ENCODE results near the gene NME3.

The NME3 gene

DNA sequence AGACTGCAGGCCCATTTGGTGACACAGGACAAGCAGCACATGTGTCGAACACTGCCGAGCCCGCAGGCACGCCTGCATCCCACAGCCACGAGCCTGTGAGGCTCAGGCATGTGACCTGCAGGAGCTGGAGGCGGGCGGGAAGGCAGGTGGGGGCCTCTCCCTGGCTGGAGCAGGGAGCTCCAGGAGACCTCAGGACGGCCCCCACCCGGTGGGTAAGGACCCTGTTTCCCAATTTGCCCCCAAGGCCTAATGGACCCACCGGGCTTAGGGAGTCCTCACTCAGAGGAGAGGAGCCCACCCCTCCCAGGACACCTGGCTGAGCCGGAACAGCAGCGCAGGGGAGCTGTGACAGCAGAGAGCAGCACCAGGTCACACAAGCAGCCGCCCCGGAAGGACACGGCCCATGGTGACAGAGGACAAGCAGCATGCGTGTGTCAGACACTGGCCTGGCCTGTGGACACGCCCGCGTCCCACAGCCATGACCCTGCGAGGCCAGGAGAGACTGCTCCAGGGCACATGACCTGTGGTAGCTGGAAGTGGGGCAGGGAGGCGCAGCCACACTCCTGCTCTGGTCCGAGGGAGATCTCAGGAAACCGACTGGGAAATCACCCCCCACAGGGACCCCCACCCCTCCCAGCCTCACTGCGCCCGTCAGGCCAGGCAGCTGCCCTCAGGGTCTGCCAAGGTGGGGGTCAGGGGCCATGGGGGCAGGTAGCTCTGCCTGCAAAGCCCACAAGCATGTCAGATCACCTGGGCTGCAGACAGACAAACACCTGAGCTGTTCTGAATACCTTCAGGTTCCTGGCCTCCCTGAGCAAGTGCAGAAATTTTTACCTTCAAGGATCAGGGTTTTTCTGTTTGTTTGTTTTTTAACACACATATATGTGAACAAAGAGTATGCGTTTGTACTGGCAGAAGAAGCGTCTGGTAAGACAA is 8.7 kb upstream of the NME3 start:
- DNase-seq, result no peak

DNA sequence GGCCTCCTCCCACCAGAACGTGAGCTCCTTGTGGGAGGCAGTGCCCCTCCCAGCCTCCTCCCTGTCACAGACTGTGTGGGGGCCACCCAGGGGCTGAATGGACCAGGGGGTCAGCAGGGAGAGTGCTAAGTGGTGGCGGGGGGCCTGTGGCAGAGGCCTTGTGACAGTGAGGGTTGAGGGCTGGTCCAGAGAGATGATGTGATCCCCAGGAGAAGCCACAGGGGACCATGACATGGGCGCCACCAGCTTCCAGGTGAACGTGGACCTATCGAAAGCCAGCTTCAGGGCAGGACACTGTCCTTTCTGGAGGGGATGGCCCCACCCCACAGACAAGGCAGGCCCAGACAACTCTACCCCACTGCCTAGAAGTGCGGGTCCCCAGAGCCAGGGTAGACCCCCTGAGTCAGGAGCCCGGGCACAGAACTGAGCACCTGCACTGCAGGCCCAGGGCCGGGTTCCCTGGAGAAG is 7.9 kb upstream of the NME3 start:
- no peak for DNase-seq

DNA sequence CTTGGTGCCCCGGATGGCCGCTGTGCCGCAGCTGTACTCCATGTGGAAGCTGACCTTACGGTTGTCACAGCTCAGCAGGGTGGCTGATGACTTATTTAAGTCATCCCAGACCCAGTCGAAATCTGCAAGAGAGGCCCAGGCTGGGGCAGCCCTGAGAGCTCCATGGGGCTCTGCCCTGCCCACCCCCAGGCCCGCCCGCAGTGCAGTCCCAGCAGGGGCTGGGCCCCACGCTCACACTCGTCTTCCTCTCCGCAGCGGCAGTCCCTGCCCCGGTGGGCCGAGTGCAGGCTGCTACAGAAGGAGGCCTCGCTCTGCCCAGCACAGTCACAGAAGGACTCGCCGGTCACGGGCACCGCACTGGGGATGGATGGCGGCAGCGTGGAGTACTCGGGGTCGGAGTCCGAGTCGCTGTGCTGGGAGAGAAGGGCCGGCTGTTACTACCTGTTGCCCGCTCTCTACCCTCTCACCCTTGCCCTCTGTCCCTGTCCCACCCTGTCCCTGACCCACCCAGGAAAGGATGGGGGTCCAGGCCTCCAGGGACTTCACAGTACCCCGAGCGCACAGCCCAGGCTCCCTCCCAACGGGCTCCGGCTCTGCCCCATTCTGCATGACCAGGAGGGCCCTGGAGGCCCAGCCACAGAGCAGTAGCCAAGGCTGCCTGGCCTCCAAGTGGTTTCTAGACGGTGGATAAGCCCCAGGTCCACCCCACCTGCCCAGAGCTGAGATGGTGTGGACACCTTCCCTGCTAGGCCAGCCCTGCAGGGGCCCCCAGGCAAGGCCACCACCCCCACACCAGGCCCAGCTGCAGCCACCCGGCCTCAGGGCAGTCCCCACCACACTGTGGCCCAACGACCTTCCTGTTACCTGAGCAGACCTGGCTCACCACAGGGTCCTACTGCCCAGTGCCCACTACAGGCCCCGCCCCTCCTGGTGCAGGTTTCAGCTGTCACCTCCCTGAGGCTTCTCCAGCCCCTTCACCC is 7.1 kb upstream of the NME3 start:
- DNase-seq, result no peak

DNA sequence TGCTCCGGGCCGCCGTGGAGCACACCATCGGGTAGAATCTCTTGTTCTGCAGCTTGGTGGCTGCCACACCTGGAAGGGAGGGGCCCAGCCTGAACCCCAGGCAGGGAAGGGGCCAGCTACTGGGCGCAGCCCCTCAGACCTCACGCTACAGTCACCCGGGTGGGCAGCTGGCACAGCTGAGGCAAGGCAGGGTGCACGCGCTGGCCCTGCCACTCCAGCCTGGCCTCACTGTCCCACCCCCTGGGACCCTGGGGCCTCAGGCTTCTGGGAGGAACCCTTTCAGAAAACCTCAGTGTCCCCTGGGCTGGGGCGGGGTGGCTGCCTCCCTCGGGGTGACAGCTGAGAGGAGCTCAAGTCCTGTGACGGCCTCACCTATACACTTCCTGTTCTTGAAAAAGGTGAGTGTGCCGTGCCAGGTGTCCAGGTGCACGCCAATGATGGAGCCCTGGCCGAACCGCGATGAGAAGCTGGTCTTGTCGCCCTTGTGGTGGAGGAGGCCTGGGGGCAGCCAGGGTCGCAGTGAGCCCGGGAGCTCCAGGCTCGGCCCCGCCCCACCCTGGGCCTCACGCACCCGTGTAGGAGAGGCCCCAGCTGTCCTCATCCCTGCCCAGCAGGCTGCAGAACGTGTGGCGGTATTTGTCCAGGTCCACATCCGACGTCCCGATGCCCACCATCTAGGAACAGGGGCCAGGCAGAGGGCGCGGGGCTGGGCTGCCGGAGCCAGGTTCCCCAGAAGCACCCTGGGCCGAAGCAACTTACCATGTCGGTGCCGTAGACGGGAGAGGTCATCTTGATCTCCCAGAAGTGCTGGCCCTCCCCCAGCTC is 6.2 kb upstream of the NME3 start:
- DNase-seq, result no peak

DNA sequence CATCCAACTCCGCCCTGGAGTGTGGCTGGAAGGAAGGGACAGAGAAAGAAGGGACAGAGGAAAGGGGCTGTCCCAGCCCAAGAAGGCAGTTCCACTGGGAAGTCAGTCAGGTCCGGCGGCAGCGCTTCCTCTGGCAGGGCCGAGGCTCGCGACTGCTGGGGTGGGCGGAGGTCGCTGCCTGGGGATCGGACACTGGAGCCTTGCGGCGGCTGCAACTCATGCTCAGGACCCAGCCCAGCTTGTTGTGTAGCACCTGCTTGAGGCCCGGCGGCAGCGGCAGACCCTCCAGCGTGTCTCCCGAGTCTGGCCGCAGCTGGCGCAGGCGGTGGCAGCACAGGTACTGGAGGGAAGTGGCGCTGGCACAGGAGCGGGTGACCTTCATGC is 5.6 kb upstream of the NME3 start:
- DNase-seq, result no peak

- no peak for DNase-seq
Observed at GRCh38 chr16:1776672-1776955, 5.3 kb upstream of the NME3 start.

- no peak for DNase-seq
Observed at GRCh38 chr16:1775846-1776671, 4.7 kb upstream of the NME3 start.

DNA sequence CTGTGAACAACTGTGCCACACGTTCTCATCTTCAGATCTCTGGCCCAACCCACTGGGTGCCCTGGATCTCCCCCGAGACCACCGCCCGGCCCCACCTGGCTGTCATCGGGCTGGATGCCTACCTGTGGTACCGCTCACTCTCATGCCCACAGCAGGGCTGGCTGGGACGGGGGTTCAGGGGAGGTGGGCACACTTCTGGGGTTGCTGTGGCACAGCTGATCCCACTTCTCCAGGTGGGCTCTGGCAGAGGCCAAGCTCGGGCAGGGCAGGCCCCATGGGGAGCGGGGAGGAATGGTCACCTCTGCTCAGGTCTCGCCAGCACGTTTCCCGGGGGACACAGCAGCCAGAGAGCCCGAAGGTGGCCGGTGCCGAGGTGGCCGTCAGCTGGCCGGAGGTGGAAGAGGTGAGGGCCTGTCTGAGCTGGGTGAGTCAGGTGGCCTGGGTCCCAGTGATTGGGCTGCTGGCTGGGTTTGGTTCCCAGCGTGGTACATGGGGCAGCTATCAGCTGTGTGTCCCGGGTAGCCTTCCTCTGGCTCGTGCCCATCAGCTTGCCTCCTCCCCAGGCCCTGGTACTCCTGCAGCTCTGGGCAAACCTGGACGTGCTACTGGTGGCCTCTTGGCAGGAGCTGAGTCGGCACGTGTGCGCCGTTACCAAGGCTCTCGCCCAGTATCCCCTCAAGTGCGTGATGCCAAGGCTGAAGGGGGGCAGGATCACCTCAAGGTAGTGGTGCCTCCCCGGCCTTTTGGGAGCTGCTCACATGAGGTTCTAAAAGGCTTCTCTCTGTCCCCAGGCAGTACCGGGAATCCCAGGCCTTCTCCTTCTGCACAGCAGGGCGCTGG is 3.9 kb upstream of the NME3 start:
- DNase-seq, result no peak

- DNase-seq, result no peak
Observed at GRCh38 chr16:1774448-1774780, 3.1 kb upstream of the NME3 start.

DNA sequence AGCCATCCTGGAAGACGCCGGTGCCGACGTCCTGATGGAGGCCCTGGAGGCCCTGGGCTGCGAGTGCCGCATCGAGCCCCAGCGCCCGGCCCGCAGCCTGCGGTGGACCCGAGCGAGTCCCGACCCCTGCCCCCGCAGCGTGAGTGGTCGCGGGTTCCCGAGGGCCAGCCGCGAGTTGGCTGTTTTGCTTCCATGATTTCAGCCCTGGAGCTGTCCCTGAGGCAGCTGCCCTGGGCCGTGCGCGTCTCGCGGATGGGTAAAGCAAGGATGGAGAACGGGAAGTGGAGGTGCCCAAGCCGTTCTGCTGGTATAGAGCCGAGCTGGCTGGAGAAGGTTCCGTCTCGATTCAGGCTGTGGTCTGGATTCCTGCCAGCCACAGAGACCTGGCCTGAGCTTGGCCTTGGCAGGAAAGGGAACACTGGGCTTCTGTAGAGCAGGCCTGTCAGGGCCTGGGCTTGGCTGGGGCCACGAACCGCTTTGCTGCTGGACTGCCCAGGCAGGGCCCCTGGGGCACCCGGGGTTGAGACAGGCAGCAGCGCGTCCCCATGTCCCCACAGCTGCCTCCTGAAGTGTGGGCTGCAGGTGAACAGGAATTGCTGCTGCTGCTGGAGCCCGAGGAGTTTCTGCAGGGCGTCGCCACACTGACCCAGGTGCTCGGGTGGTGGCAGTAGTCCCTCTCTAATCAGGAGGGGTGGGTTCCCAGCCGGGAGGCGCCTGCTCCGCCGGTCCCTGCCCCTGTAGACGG is 2.5 kb upstream of the NME3 start:
- no peak for DNase-seq

DNA sequence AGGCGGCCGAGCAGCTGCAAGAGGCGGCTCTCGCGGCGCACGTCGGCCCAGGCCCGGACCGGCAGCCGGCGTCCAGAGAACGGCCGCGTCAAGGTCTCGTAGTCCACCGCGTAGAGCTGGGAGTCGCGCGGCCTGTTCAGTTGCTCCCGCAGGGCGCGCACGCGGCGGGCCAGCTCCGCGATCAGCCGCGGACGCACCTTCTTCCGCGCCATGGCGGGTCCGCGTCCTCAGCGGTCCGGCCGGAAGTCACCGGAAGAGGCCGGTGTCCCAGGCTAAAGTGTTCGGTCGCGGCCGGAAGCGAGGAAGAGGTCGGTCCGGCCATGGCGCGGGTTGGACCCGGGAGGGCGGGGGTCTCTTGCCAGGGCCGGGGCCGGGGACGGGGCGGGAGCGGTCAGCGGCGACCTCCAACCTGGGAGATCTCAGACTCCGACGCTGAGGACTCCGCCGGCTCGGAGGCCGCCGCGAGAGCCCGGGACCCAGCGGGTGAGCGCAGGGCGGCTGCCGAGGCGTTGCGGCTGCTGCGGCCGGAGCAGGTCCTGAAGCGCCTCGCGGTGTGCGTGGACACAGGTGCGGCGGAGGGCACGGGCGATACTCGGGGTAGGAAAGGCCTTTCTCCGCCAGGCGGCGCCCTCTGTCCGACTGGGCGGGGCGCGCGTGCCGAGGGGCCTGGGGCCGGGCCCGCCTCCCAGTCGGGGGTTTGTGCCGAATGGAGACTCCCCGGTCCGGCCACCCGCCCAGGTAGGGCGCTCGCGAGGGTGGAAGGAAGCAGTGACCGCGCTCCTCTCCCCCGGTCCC is 1.8 kb upstream of the NME3 start, which contains the start of gene MRPS34:
TSS of gene MRPS34 (minus strand) at position 227 of the 795 bp plus-strand sequence. CDS start at position 212, 15 bp downstream.
- DNase-seq, result peak; percentile 77

- peak; percentile 46 for DNase-seq
Observed at GRCh38 chr16:1772362-1772907, 1.1 kb upstream of the NME3 start, which contains the start of gene EME2. TSS of gene EME2 (plus strand) at chr16:1772810. CDS start at chr16:1773228, 418 bp downstream.

GRCh38 chr16:1771864-1772361 is 570 bp upstream of the NME3 start:
- DNase-seq, result no peak

DNA sequence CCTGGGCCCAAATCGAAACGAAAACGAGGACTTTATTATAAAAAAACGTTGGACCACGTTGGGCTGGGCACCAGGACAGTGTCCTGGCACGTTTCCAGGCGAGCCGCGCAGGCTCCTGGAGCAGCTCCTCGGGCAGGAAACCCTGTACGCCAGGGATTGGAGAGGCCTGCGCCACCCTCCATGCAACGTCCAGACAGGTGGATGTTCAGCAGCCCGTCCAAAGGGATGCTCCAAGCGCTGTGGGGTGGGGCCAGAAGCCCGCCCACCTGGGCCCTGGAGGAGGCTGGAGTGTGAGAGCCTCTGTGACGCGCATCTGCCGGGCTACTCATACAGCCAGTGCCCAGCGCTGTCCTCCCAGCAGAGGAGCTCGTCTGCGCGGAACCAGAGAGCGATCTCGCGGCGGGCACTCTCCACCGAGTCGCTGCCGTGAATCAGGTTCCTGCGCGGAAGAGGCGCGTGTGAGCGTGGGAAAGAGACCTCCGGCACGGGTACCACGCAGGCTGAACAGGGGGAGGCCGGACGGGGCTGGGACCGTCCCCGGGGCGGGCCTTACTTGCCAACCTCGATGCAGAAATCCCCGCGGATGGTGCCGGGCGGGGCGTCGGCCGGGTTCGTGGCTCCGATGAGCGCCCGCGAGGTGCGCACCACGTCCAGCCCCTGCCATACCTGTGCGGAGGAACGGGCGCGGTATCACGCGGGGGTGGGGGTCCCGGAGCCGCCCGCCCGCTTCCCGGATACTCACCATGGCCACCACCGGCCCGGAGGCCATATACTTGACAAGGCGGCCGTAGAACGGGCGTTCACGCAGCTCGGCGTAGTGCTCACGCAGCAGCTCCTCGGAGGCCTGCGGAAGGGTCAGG is 785 bp downstream of the NME3 start:
- peak; percentile 64 for DNase-seq

DNA sequence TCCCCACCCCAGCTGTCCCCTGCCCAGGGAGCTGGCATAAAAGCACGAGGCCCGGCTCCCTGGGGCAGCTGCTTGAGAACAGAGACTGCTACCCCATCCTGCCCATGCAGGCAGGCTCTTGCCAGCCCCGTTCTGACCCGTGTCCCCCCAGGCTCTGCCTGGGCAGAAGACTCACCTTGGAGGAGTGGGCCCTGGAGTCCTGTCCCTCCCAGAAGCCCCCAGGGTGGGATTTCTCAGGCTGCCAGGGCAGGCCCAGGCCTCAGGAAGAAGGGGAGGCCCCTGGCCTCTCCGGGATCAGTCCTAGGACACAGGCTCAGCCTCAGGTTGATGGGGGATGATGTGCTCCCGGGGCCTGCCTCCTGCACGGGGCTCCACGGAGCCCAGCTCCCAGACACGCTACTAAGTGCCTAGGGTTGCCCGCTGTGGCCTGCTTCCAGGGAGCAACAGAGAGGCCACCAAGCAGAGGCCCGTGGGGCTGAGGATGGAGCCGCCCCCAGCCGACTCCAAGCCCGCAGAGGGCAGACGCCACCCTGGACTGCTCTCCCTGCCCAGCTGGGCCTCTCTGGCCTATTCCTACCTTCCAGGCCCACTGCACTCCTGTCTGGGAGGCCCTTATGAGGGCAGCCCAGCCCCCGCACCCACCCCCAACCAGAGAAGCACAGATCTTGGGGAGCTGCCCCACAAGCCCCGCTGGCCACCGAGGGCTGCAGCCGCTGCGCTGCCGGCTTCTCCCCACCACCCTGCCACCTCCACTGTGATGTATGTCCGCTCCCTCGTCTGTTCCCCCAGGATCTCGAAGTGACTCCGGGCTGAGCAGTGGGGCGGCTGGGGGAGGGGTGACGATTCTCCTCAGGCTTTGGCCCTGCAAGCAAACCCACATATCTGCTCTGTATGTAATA is 1.7 kb downstream of the NME3 start:
- DNase-seq, result no peak

DNA sequence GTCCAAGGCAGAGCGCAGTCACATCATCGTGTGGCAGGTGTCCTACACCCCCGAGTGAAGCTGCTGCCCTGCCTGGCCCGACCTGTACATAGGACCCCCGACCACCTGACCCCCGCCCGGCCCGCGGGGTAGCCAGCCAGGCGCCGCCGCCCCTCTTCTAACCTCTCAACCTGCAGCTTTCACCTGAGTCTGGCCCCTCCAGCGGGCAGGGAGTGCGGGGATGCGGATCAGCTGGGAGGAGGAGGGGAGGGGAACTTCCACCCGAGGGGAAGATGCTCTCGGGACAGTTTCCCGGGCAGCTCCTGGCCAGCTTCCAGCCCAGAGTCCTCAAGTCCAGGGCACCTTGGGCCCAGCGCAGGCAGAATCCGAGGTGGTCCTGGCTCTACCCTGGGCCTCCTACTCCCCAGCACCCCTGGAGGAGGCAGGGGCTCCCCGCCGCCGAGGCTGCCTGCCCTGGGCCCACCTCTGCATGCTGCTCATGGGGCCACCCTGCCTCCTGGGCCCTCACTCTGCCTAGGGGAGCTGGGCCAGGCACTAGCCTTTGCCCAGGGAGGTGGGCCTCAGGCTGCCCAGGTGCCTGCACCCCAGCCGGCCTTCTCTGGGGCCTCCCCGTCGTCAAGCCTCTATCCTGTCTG is 2.5 kb downstream of the NME3 start:
- DNase-seq, result no peak
